OCI-LY3 (cell line): ENCODE results near the gene CCDC177.

ENCODE experiments used
- H2AFZ ChIP-seq: fragments of 200-600, 300-600 bp; shearing (Covaris generic); 2 replicates; pipeline ENCODE4 v1.6.0; 2014; ENCODE audit warnings: antibody characterized with exemption, low read depth, low read length
- H3K27ac ChIP-seq: fragments of 200-600, 300-600 bp; sonication (generic); 2 replicates; pipeline ENCODE4 v1.5.1; 2014; ENCODE audit warnings: mild to moderate bottlenecking, low read length, moderate library complexity, mixed read lengths
- H3K27me3 ChIP-seq: fragments of 200-600, 300-600 bp; sonication (generic); 2 replicates; pipeline ENCODE4 v1.6.1; 2014; ENCODE audit warnings: low read depth, low read length, mixed read lengths
- H3K36me3 ChIP-seq: fragments of 200-600, 300-600 bp; sonication (generic); replicated peaks from 2 replicates; pipeline ENCODE3; 2014; ENCODE audit warnings: low read depth, low read length, mixed read lengths
- H3K4me1 ChIP-seq: fragments of 300-600, 200-600 bp; sonication (generic); 2 replicates; pipeline ENCODE4 v1.6.1; 2014; ENCODE audit warnings: low read length, mixed read lengths
- H3K4me2 ChIP-seq: fragments of 200-600, 300-600 bp; sonication (generic); 2 replicates; pipeline ENCODE4 v1.6.1; 2014; ENCODE audit warnings: low read length, mixed read lengths
- H3K4me3 ChIP-seq: fragments of 300-600, 200-600 bp; sonication (generic); 2 replicates; pipeline ENCODE4 v1.5.1; 2014; ENCODE audit warnings: antibody characterized with exemption, mild to moderate bottlenecking, low read length, moderate library complexity
- H3K79me2 ChIP-seq: fragments of 300-600, 200-600 bp; shearing (Covaris generic); 2 replicates; pipeline ENCODE4 v1.6.1; 2014; ENCODE audit warnings: mild to moderate bottlenecking, low read length, mixed read lengths
- H3K9ac ChIP-seq: fragments of 300-600, 200-600 bp; shearing (Covaris generic); 2 replicates; pipeline ENCODE4 v1.6.0; 2014; ENCODE audit warnings: mild to moderate bottlenecking, low read length, moderate library complexity
- H3K9me3 ChIP-seq: fragments of 200-600, 300-600 bp; shearing (Covaris generic); 2 replicates; pipeline ENCODE4 v1.6.1; 2014; ENCODE audit warnings: low read length, mixed read lengths; ENCODE audit not compliant: insufficient read depth
- H4K20me1 ChIP-seq: fragments of 200-600, 300-600 bp; sonication (generic); 2 replicates; pipeline ENCODE4 v1.6.1; 2016; ENCODE audit warnings: low read length, mixed read lengths; ENCODE audit not compliant: insufficient read depth
- CTCF ChIP-seq: fragments of 200-600, 300-600 bp; sonication (generic); IDR thresholded peaks from 2 replicates; pipeline ENCODE4 v1.5.1; 2014; ENCODE audit warnings: antibody characterized with exemption, low read length, low read depth
- EZH2phosphoT487 ChIP-seq: fragments of 200-600 bp; shearing (Covaris generic); IDR thresholded peaks from 2 replicates; pipeline ENCODE4 v1.6.1; 2018; ENCODE audit warnings: antibody characterized with exemption, mixed run types, low read depth

The CCDC177 gene

GRCh38 chr14:69574263-69574953, at the start of gene CCDC177:
TSS of gene CCDC177 (minus strand) at chr14:69574871. CDS start at chr14:69573622, 1,249 bp downstream.
- no peaks in the 10 kb centered on the region for H4K20me1 ChIP-seq
- H3K4me1 ChIP-seq, result no peaks in the 10 kb centered on the region
- H3K27ac ChIP-seq, result no peak within 1 kb of the TSS
- peaks cover 23% of the 10 kb centered on the region; the same call in 1 of the 2 replicates for H3K27me3 ChIP-seq
- TF ChIP-seq EZH2phosphoT487 (no peak), CTCF (peak; percentile 68)
- H3K9ac ChIP-seq, result no peak within 1 kb of the TSS
- peak within 1 kb of the TSS; percentile 55 for H3K4me2 ChIP-seq
- H3K4me3 ChIP-seq, result peak within 1 kb of the TSS; percentile 34; the same call in 1 of the 2 replicates
- H2AFZ ChIP-seq, result no peak within 1 kb of the TSS
- no peaks in the 10 kb centered on the region for H3K9me3 ChIP-seq
- no peaks in the 10 kb centered on the region for H3K36me3 ChIP-seq
- H3K79me2 ChIP-seq, result no peaks in the 10 kb centered on the region

- Histone ChIP-seq H3K9ac (no peak overlapping the region), H3K4me2 (no peak overlapping the region), H3K4me3 (no peak overlapping the region), H3K79me2 (peaks cover 95% of the 10 kb centered on the region), H3K9me3 (no peaks in the 10 kb centered on the region), H3K36me3 (peaks cover 7% of the 10 kb centered on the region), H3K4me1 (peaks cover 29% of the 10 kb centered on the region), H2AFZ (no peak overlapping the region), H4K20me1 (peaks cover 53% of the 10 kb centered on the region), H3K27ac (no peak overlapping the region), H3K27me3 (no peaks in the 10 kb centered on the region)
- no peak for TF ChIP-seq CTCF
- no peak for TF ChIP-seq EZH2phosphoT487
These were observed 49.5 kb upstream of the CCDC177 start for GRCh38 chr14:69624136-69624535.

DNA sequence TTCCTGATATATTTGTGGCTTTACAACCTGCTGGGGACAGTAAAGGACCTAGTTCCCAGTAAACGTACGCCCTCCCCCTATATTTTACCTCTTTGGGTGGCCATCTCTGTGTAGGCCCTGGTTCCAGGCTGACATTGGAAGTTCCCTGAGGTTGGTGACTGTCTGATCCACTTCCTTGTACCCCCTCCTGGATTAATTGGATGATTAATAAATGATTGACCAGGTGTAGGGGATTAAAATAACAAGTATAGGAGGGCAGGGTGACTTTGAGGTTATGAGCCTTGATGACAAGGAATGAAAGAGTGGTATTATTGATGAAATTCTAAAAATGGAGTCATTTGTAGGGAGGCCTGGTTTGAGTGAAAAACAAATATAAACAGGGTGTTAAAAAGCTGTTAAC, 46.3 kb upstream of the CCDC177 start:
- no peak overlapping the region for H3K4me2 ChIP-seq
- H3K9me3 ChIP-seq, result no peaks in the 10 kb centered on the region
- H3K9ac ChIP-seq, result no peak overlapping the region
- H4K20me1 ChIP-seq, result peaks cover 46% of the 10 kb centered on the region
- H3K4me1 ChIP-seq, result peaks cover 57% of the 10 kb centered on the region
- H2AFZ ChIP-seq, result no peak overlapping the region
- no peak overlapping the region for H3K27ac ChIP-seq
- peaks cover 20% of the 10 kb centered on the region for H3K36me3 ChIP-seq
- no peak overlapping the region for H3K4me3 ChIP-seq
- TF ChIP-seq EZH2phosphoT487 (no peak), CTCF (no peak)
- peaks cover 97% of the 10 kb centered on the region for H3K79me2 ChIP-seq
- no peaks in the 10 kb centered on the region for H3K27me3 ChIP-seq

DNA sequence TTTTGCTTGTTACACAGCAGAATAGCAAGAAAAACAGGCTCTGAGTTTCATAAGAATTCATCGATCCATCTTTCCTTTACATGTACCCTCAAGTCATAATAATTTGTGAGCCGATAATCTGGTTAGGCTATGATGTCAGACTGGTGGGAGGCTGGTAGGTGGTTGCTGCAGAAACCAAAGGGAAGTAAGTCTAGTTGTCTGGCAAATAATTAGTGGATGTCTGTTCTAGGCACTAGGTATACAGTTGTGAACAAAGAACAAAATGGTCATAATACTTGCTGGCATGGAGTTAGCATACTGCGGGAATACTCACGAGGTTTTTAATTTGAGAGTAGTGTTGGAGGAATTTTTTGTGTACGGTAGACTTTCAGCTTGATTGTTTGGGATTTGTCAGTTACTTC, 45.5 kb upstream of the CCDC177 start:
- Histone ChIP-seq H4K20me1 (peaks cover 42% of the 10 kb centered on the region), H3K4me1 (peaks cover 57% of the 10 kb centered on the region), H3K27me3 (no peaks in the 10 kb centered on the region), H3K4me2 (no peak overlapping the region), H3K79me2 (peaks cover 92% of the 10 kb centered on the region), H3K9ac (no peak overlapping the region), H3K36me3 (peaks cover 20% of the 10 kb centered on the region), H3K9me3 (no peaks in the 10 kb centered on the region), H2AFZ (no peak overlapping the region), H3K4me3 (no peak overlapping the region), H3K27ac (no peak overlapping the region)
- TF ChIP-seq EZH2phosphoT487, result no peak
- no peak for TF ChIP-seq CTCF
